Effector memory CD4-positive, alpha-beta T cell (primary cell): ENCODE results near the gene DCDC2.
"Not testable (repeated sequence)": the region's sequence is repeated elsewhere in the genome, so short reads cannot be mapped to it uniquely, and the experiment has no call there.

Source experiments
- DNase-seq, 3 donors: peaks; one replicate each; pipeline ENCODE4 v3.0.0-alpha.2; 2020
- H3K27ac ChIP-seq: 2 replicates; pipeline ENCODE4 v1.7.0; 2013; ENCODE audit warnings: mild to moderate bottlenecking, low read length, moderate library complexity; ENCODE audit not compliant: insufficient read depth, poor library complexity, severe bottlenecking
- H3K27me3 ChIP-seq: replicated peaks from 2 replicates; pipeline ENCODE4 v1.7.0; 2013; ENCODE audit warnings: mild to moderate bottlenecking, low read length; ENCODE audit not compliant: insufficient read depth, control insufficient read depth, poor library complexity, severe bottlenecking
- H3K36me3 ChIP-seq: 2 replicates; pipeline ENCODE4 v1.7.0; 2013; ENCODE audit warnings: mild to moderate bottlenecking, low read length, moderate library complexity; ENCODE audit not compliant: control insufficient read depth, insufficient read depth
- H3K4me1 ChIP-seq: 2 replicates; pipeline ENCODE4 v1.7.0; 2013; ENCODE audit warnings: low read length, mild to moderate bottlenecking; ENCODE audit not compliant: control insufficient read depth, insufficient read depth, poor library complexity, severe bottlenecking
- H3K4me3 ChIP-seq: 2 replicates; pipeline ENCODE4 v1.7.0; 2013; ENCODE audit warnings: low read length, low read depth, mild to moderate bottlenecking; ENCODE audit not compliant: insufficient read depth, poor library complexity, severe bottlenecking
- H3K9me3 ChIP-seq: 2 replicates; pipeline ENCODE4 v1.7.0; 2013; ENCODE audit warnings: mild to moderate bottlenecking, low read length, moderate library complexity; ENCODE audit not compliant: control insufficient read depth

The DCDC2 gene

GRCh38 chr6:24272553-24272952 is 85.3 kb downstream of the DCDC2 start:
- no peak overlapping the region for H3K27ac ChIP-seq
- H3K9me3 ChIP-seq, result no peaks in the 10 kb centered on the region

GRCh38 chr6:24272148-24272547 is 85.7 kb downstream of the DCDC2 start:
- no peak for DNase-seq
- H3K27ac ChIP-seq, result no peak overlapping the region
- no peaks in the 10 kb centered on the region for H3K4me1 ChIP-seq
- no peak overlapping the region for H3K4me3 ChIP-seq
- H3K27me3 ChIP-seq, result no peaks in the 10 kb centered on the region
- no peaks in the 10 kb centered on the region for H3K9me3 ChIP-seq
- no peaks in the 10 kb centered on the region for H3K36me3 ChIP-seq

More at GRCh38 chr6:24272553-24272952, 85.3 kb downstream of the DCDC2 start:
- Histone ChIP-seq H3K4me3 (no peak overlapping the region), H3K4me1 (no peaks in the 10 kb centered on the region), H3K27me3 (no peaks in the 10 kb centered on the region), H3K36me3 (no peaks in the 10 kb centered on the region)
- DNase-seq, result no peak

- no peak for DNase-seq
- Histone ChIP-seq H3K27ac (no peak overlapping the region), H3K4me1 (no peaks in the 10 kb centered on the region), H3K9me3 (no peaks in the 10 kb centered on the region), H3K4me3 (no peak overlapping the region), H3K36me3 (no peaks in the 10 kb centered on the region), H3K27me3 (no peaks in the 10 kb centered on the region)
Measured at GRCh38 chr6:24270011-24270410, 87.8 kb downstream of the DCDC2 start.

GRCh38 chr6:24258214-24258613 is 99.6 kb downstream of the DCDC2 start:
- not testable (repeated sequence) for H3K36me3 ChIP-seq, H3K4me3 ChIP-seq, H3K4me1 ChIP-seq, H3K27me3 ChIP-seq, H3K9me3 ChIP-seq, DNase-seq, H3K27ac ChIP-seq

GRCh38 chr6:24257282-24257681 is 100.6 kb downstream of the DCDC2 start:
- H3K27ac ChIP-seq, result no peak overlapping the region
- no peak for DNase-seq
- no peaks in the 10 kb centered on the region for H3K9me3 ChIP-seq
- no peaks in the 10 kb centered on the region for H3K27me3 ChIP-seq
- H3K4me3 ChIP-seq, result no peak overlapping the region
- no peaks in the 10 kb centered on the region for H3K36me3 ChIP-seq
- no peaks in the 10 kb centered on the region for H3K4me1 ChIP-seq

- H3K36me3 ChIP-seq, result no peaks in the 10 kb centered on the region
- no peaks in the 10 kb centered on the region for H3K9me3 ChIP-seq
- no peaks in the 10 kb centered on the region for H3K27me3 ChIP-seq
- no peak overlapping the region for H3K27ac ChIP-seq
- H3K4me3 ChIP-seq, result no peak overlapping the region
- DNase-seq, result no peak
- no peaks in the 10 kb centered on the region for H3K4me1 ChIP-seq
Measured at GRCh38 chr6:24255676-24256075, 102.2 kb downstream of the DCDC2 start.

- no peaks in the 10 kb centered on the region for H3K36me3 ChIP-seq
Measured at GRCh38 chr6:24253360-24253759, 104.5 kb downstream of the DCDC2 start.

GRCh38 chr6:24252280-24252679 is 105.6 kb downstream of the DCDC2 start:
- Histone ChIP-seq H3K9me3 (no peaks in the 10 kb centered on the region), H3K4me3 (no peak overlapping the region), H3K4me1 (no peaks in the 10 kb centered on the region), H3K27ac (no peak overlapping the region), H3K36me3 (no peaks in the 10 kb centered on the region), H3K27me3 (no peaks in the 10 kb centered on the region)
- no peak for DNase-seq

More at GRCh38 chr6:24253360-24253759, 104.5 kb downstream of the DCDC2 start:
- Histone ChIP-seq H3K4me1 (no peaks in the 10 kb centered on the region), H3K4me3 (no peak overlapping the region), H3K9me3 (no peaks in the 10 kb centered on the region), H3K27ac (no peak overlapping the region), H3K27me3 (no peaks in the 10 kb centered on the region)
- DNase-seq, result no peak

GRCh38 chr6:24251339-24251738 is 106.5 kb downstream of the DCDC2 start:
- no peak overlapping the region for H3K27ac ChIP-seq
- H3K36me3 ChIP-seq, result no peaks in the 10 kb centered on the region
- H3K4me1 ChIP-seq, result no peaks in the 10 kb centered on the region
- H3K9me3 ChIP-seq, result no peaks in the 10 kb centered on the region
- H3K27me3 ChIP-seq, result no peaks in the 10 kb centered on the region
- H3K4me3 ChIP-seq, result no peak overlapping the region
- DNase-seq, result no peak

- no peaks in the 10 kb centered on the region for H3K9me3 ChIP-seq
- H3K4me3 ChIP-seq, result no peak overlapping the region
- H3K36me3 ChIP-seq, result no peaks in the 10 kb centered on the region
- no peak for DNase-seq
- H3K27me3 ChIP-seq, result no peaks in the 10 kb centered on the region
- no peak overlapping the region for H3K27ac ChIP-seq
- no peaks in the 10 kb centered on the region for H3K4me1 ChIP-seq
Measured at GRCh38 chr6:24249926-24250325, 107.9 kb downstream of the DCDC2 start.

- no peak overlapping the region for H3K4me3 ChIP-seq
- H3K4me1 ChIP-seq, result no peaks in the 10 kb centered on the region
- no peaks in the 10 kb centered on the region for H3K9me3 ChIP-seq
- no peaks in the 10 kb centered on the region for H3K36me3 ChIP-seq
- H3K27me3 ChIP-seq, result no peaks in the 10 kb centered on the region
- DNase-seq, result no peak
- no peak overlapping the region for H3K27ac ChIP-seq
Measured at GRCh38 chr6:24245275-24245674, 112.6 kb downstream of the DCDC2 start.
